Renal cortical epithelial cell (primary cell): ENCODE data around the gene PAX5. TPM values are rescaled to one million over a fixed set of nuclear protein-coding genes. Genes with fewer than 3 reads are reported as not detected.

Experiments
- DNase-seq: peaks from one replicate; pipeline ENCODE4 v3.0.0-alpha.2; 2011; ENCODE audit warnings: low read depth
- total RNA-seq: library from RNA; depleted of rRNA; stranded (reverse); fragments of >200 nt; gene quantifications from 2 replicates; pipeline ENCODE4 v1.2.3, GENCODE V29; 2014

The PAX5 gene
- total RNA-seq, 1 donor from 2014 or later: not detected

- no peak for DNase-seq
Observed at GRCh38 chr9:36902861-36903524, 131.1 kb downstream of the PAX5 start.

GRCh38 chr9:36902080-36902716 is 131.9 kb downstream of the PAX5 start:
- no peak for DNase-seq

- no peak for DNase-seq
Observed at GRCh38 chr9:36901528-36901927, 132.5 kb downstream of the PAX5 start.

- DNase-seq: no peak
Observed at GRCh38 chr9:36900856-36901220, 133.2 kb downstream of the PAX5 start.

GRCh38 chr9:36900136-36900855 is 133.8 kb downstream of the PAX5 start:
- DNase-seq: no peak

- no peak for DNase-seq
Observed at GRCh38 chr9:36899406-36899805, 134.7 kb downstream of the PAX5 start.

GRCh38 chr9:36898431-36899020 is 135.5 kb downstream of the PAX5 start:
- DNase-seq: no peak

GRCh38 chr9:36897478-36897877 is 136.6 kb downstream of the PAX5 start:
- no peak for DNase-seq

- DNase-seq: no peak
Observed at GRCh38 chr9:36897019-36897418, 137.0 kb downstream of the PAX5 start.

- no peak for DNase-seq
Observed at GRCh38 chr9:36896296-36896695, 137.8 kb downstream of the PAX5 start.

GRCh38 chr9:36895744-36896260 is 138.3 kb downstream of the PAX5 start:
- DNase-seq: no peak

GRCh38 chr9:36894695-36895310 is 139.3 kb downstream of the PAX5 start:
- DNase-seq: no peak

- no peak for DNase-seq
Observed at GRCh38 chr9:36893911-36894310, 140.2 kb downstream of the PAX5 start.

- no peak for DNase-seq
Observed at GRCh38 chr9:36893184-36893583, 140.9 kb downstream of the PAX5 start.

GRCh38 chr9:36892279-36892678 is 141.8 kb downstream of the PAX5 start:
- no peak for DNase-seq

GRCh38 chr9:36891341-36891811 is 142.7 kb downstream of the PAX5 start:
- DNase-seq: no peak

- DNase-seq: no peak
Observed at GRCh38 chr9:36889844-36890243, 144.2 kb downstream of the PAX5 start.

- DNase-seq: no peak
Observed at GRCh38 chr9:36888551-36888950, 145.5 kb downstream of the PAX5 start.

GRCh38 chr9:36884721-36885120 is 149.3 kb downstream of the PAX5 start:
- no peak for DNase-seq

GRCh38 chr9:36882594-36882993 is 151.5 kb downstream of the PAX5 start:
- no peak for DNase-seq

GRCh38 chr9:36881743-36882441 is 152.2 kb downstream of the PAX5 start:
- DNase-seq: no peak
